Measurements from ENCODE around the gene NRIP1. TPM values are rescaled to one million over a fixed set of nuclear protein-coding genes. Genes with fewer than 3 reads are reported as not detected.

Gene NRIP1
- total and polyA plus RNA-seq, 2 experiments from 2014 or later, result 9.1 to 16.8 TPM

DNA sequence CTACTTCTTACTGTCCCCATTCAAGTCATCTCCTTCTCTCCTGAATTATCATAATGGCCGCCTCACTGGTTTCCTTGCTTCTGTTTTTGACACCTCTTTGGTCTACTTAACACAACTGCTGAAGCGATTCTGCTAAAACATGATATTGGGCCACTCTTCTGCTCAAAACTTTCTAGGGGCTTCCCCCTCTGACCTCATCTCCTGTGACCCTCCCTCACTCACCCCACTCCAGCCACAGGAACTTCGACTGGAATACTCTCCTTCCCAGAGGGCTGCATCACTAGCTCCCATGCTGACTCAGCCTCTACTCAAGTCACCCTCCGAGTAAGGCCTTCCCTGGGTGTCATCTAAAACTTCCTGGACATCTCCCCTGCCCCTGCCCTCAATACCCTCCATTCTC is 35.7 kb downstream of the NRIP1 start:
- Histone ChIP-seq H3K4me3 (no peak overlapping the region), H3K4me1 (ENCODE audit: low read depth) (no peaks in the 10 kb centered on the region), H3K9me3 (ENCODE audit: low read depth) (no peaks in the 10 kb centered on the region), H3K27ac (no peak overlapping the region), H3K27me3 (no peaks in the 10 kb centered on the region), H3K36me3 (no peaks in the 10 kb centered on the region)
- no peak for DNase-seq (ENCODE audit: low read depth in 1 of 2, low spot score in 1 of 2)
- TF ChIP-seq, protein P1, sequence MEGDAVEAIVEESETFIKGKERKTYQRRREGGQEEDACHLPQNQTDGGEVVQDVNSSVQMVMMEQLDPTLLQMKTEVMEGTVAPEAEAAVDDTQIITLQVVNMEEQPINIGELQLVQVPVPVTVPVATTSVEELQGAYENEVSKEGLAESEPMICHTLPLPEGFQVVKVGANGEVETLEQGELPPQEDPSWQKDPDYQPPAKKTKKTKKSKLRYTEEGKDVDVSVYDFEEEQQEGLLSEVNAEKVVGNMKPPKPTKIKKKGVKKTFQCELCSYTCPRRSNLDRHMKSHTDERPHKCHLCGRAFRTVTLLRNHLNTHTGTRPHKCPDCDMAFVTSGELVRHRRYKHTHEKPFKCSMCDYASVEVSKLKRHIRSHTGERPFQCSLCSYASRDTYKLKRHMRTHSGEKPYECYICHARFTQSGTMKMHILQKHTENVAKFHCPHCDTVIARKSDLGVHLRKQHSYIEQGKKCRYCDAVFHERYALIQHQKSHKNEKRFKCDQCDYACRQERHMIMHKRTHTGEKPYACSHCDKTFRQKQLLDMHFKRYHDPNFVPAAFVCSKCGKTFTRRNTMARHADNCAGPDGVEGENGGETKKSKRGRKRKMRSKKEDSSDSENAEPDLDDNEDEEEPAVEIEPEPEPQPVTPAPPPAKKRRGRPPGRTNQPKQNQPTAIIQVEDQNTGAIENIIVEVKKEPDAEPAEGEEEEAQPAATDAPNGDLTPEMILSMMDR (IDR thresholded peaks at IDR 0.05; ENCODE audit: low read depth, low read length), result no peak

DNA sequence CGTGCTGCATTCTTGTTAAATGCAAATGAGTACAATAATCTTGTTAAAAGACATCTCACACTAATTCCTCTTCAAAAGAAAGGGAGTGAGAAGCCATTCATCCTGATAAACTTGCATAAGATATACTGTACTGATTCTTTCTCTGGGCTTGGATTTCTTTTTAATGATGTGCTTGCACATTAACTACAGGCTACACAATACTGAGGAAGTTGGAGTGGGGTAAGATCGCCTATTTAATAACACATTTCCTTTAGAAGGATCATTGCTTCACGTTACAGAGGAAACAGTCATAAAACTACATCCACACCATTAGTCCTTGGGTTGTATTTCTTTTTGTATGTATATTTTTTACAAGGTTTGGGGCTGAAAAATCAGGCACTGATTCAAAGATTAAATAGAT is 36.6 kb downstream of the NRIP1 start:
- DNase-seq (ENCODE audit: low read depth in 1 of 2, low spot score in 1 of 2), result no peak
- TF ChIP-seq, protein P1 (IDR thresholded peaks at IDR 0.05; ENCODE audit: low read depth, low read length), result no peak
- Histone ChIP-seq H3K4me1 (ENCODE audit: low read depth) (no peaks in the 10 kb centered on the region), H3K27ac (no peak overlapping the region), H3K9me3 (ENCODE audit: low read depth) (no peaks in the 10 kb centered on the region), H3K4me3 (no peak overlapping the region), H3K27me3 (no peaks in the 10 kb centered on the region), H3K36me3 (no peaks in the 10 kb centered on the region)

DNA sequence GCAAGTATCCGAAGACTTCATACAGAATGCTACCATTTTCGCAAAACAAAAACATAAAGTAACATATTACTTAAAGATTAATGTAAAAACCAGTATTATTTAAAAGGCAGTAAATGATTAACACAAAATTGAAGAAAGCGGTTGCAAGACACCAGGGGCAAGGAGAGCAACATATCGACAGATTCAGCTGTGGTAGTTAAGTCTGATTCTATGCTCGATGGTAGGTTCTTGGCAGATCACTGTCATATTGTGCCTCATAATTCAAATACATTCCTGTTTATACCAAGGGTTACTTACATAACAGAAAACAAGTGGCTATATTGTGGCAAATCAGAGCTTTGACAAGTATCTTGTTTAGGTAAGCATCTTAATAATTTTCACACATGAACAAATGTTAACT is 37.7 kb downstream of the NRIP1 start:
- TF ChIP-seq, protein P1 (IDR thresholded peaks at IDR 0.05; ENCODE audit: low read depth, low read length), result no peak

DNA sequence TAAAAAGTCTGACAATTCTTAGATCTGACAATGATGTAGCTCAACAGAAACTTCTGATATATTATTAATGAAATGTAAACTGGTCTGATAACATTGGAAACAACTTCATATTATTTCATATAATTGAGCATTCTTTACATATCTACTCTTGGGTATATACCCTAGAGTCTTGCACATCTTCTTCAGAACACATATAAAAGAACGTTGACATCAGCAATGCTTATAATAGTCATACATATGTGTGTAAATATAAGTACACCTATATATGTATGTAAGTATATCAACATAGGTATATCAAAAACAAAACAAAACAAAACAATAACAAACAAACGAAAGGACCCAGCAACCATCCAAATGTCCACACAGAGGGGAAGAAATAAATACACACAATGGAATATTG is 38.4 kb downstream of the NRIP1 start:
- H3K4me3 ChIP-seq, result no peak overlapping the region
- H3K27me3 ChIP-seq, result no peaks in the 10 kb centered on the region
- TF ChIP-seq, protein P1 (IDR thresholded peaks at IDR 0.05; ENCODE audit: low read depth, low read length), result no peak
- H3K36me3 ChIP-seq, result no peaks in the 10 kb centered on the region
- no peaks in the 10 kb centered on the region for H3K4me1 ChIP-seq (ENCODE audit: low read depth)
- no peaks in the 10 kb centered on the region for H3K9me3 ChIP-seq (ENCODE audit: low read depth)
- H3K27ac ChIP-seq, result no peak overlapping the region
- no peak for DNase-seq (ENCODE audit: low read depth in 1 of 2, low spot score in 1 of 2)

More for the DNA sequence above, 37.7 kb downstream of the NRIP1 start:
- Histone ChIP-seq H3K27me3 (no peaks in the 10 kb centered on the region), H3K4me1 (ENCODE audit: low read depth) (no peaks in the 10 kb centered on the region), H3K36me3 (no peaks in the 10 kb centered on the region), H3K9me3 (ENCODE audit: low read depth) (no peaks in the 10 kb centered on the region), H3K4me3 (no peak overlapping the region), H3K27ac (no peak overlapping the region)
- DNase-seq (ENCODE audit: low read depth in 1 of 2, low spot score in 1 of 2), result no peak

DNA sequence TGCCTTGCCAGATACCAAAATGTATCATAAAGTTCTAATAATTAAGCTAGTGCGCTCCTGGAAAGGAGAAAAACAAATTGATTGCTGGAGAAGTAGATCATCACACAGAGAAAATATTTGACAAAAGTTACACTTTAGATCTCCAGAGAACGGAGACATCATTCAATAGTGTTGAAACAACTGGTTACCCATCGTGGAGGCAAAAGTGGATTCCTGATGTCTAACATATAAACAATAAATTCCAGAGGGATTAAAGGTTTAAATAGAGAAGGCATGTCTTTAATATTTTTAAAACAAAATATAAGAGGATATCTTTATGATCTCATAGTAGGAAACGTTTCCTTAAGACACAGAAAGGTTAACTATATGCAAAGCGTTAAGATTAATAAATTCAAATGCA is 41.0 kb downstream of the NRIP1 start:
- no peaks in the 10 kb centered on the region for H3K4me1 ChIP-seq (ENCODE audit: low read depth)
- TF ChIP-seq, protein P1 (IDR thresholded peaks at IDR 0.05; ENCODE audit: low read depth, low read length), result no peak

More for the DNA sequence above, 41.0 kb downstream of the NRIP1 start:
- Histone ChIP-seq H3K36me3 (no peaks in the 10 kb centered on the region), H3K27me3 (no peaks in the 10 kb centered on the region), H3K27ac (no peak overlapping the region), H3K9me3 (ENCODE audit: low read depth) (no peaks in the 10 kb centered on the region), H3K4me3 (no peak overlapping the region)
- DNase-seq (ENCODE audit: low read depth in 1 of 2, low spot score in 1 of 2), result no peak

Measured in cardiac muscle cell (in vitro differentiated cells and primary cell).